B cell (primary cell): Measurements from ENCODE around the gene PDE11A. TPM values are rescaled to one million over a fixed set of nuclear protein-coding genes. Genes with fewer than 3 reads are reported as not detected.

Experiments used
- ATAC-seq: fragments of 200-7000 bp; cut with Tn5 transposase; one replicate; pipeline ENCODE4 v1.10.0; 2021; ENCODE audit warnings: low read depth, mild to moderate bottlenecking, moderate number of reproducible peaks, moderate library complexity
- CTCF ChIA-PET: fragments of 350-600 bp; sonication (Branson Sonifier 250); formaldehyde crosslinking; loops from one replicate; lab custom pipeline; 2021; ENCODE audit warnings: antibody characterized with exemption, inconsistent platforms; lab: Charles Lee
- POLR2A ChIA-PET: fragments of 350-600 bp; sonication (Branson Sonifier 250); formaldehyde crosslinking; loops from one replicate; lab custom pipeline; 2021; ENCODE audit warnings: antibody characterized with exemption; lab: Charles Lee
- DNase-seq: peaks from one replicate; pipeline ENCODE4 v3.0.0; 2013
- H2AFZ ChIP-seq: 2 replicates; pipeline ENCODE4 v1.6.1; 2012; ENCODE audit warnings: mild to moderate bottlenecking, low read depth, low read length; ENCODE audit not compliant: insufficient read depth, poor library complexity, severe bottlenecking
- H3K27ac ChIP-seq, 2 donors: 1 replicate in 1 of 2; 2 replicates in 1 of 2; pipeline ENCODE4 v1.5.1; 2012 to 2013; ENCODE audit warnings: low read length in 2 of 2, mild to moderate bottlenecking in 2 of 2, moderate library complexity in 1 of 2
- H3K27me3 ChIP-seq, 4 experiments: fragments of 200-600 bp in 1 of 4; sonication (generic) in 1 of 4; replicated peaks in 1 of 4; 1 replicate in 2 of 4; 2 replicates in 2 of 4; pipeline versions ENCODE4 v1.6.1 to v1.7.0; 2013 to 2016; ENCODE audit warnings: low read length in 3 of 4, mild to moderate bottlenecking in 2 of 4, mixed read lengths in 1 of 4, moderate library complexity in 1 of 4; ENCODE audit not compliant: insufficient read depth in 4 of 4, control insufficient read depth in 3 of 4; ENCODE audit errors: control extremely low read depth in 1 of 4
- H3K36me3 ChIP-seq, 2 experiments: replicated peaks in 1 of 2; 1 replicate in 1 of 2; 2 replicates in 1 of 2; pipeline versions ENCODE4 v1.6.1 to v1.7.1; 2013; ENCODE audit warnings: low read length in 1 of 2; ENCODE audit not compliant: insufficient read depth in 2 of 2, control insufficient read depth in 1 of 2; ENCODE audit errors: control extremely low read depth in 1 of 2, extremely low read depth in 1 of 2
- H3K4me1 ChIP-seq, 2 donors: fragments of 200-600 bp in 1 of 2; sonication (generic) in 1 of 2; 1 replicate in 1 of 2; 2 replicates in 1 of 2; pipeline versions ENCODE4 v1.5.1 to v1.6.1; 2013 to 2017; ENCODE audit warnings: low read length in 2 of 2; ENCODE audit not compliant: control insufficient read depth in 2 of 2, insufficient read depth in 2 of 2
- H3K4me2 ChIP-seq: replicated peaks from 2 replicates; pipeline ENCODE3; 2012; ENCODE audit warnings: mild to moderate bottlenecking, low read depth, low read length; ENCODE audit not compliant: poor library complexity, severe bottlenecking
- H3K4me3 ChIP-seq, 5 experiments: fragments of 200-600 bp in 1 of 5; sonication (generic) in 1 of 5; 1 replicate in 3 of 5; 2 replicates in 2 of 5; pipeline versions ENCODE4 v1.5.1 to v1.7.0; 2011 to 2016; ENCODE audit warnings: low read length in 4 of 5, mild to moderate bottlenecking in 4 of 5, low read depth in 2 of 5, control low read depth in 1 of 5, moderate library complexity in 1 of 5; ENCODE audit not compliant: insufficient read depth in 1 of 5; ENCODE audit errors: control extremely low read depth in 1 of 5, extremely low read depth in 1 of 5
- H3K79me2 ChIP-seq: fragments of 200-600 bp; sonication (generic); one replicate; pipeline ENCODE4 v1.6.0; 2016; ENCODE audit warnings: low read length; ENCODE audit not compliant: control insufficient read depth, insufficient read depth
- H3K9ac ChIP-seq: fragments of 200-600 bp; sonication (generic); 2 replicates; pipeline ENCODE4 v1.6.1; 2017; ENCODE audit warnings: mild to moderate bottlenecking, low read length, moderate library complexity
- H3K9me3 ChIP-seq, 3 donors: one replicate each; pipeline versions ENCODE4 v1.6.1 to v1.7.1; 2013; ENCODE audit warnings: low read length in 2 of 3; ENCODE audit not compliant: control insufficient read depth in 2 of 3, insufficient read depth in 1 of 3; ENCODE audit errors: control extremely low read depth in 1 of 3
- H4K20me1 ChIP-seq: 2 replicates; pipeline ENCODE4 v1.6.0; 2012; ENCODE audit warnings: mild to moderate bottlenecking, low read length; ENCODE audit not compliant: insufficient read depth, control insufficient read depth, poor library complexity, severe bottlenecking
- H3K27ac Mint-ChIP-seq: one replicate; pipeline ENCODE4 v1.8.0; 2021; ENCODE audit warnings: mixed read lengths
- H3K27me3 Mint-ChIP-seq: one replicate; pipeline ENCODE4 v1.8.0; 2021; ENCODE audit warnings: mixed read lengths
- H3K4me1 Mint-ChIP-seq: one replicate; pipeline ENCODE4 v1.8.0; 2021; ENCODE audit warnings: mixed read lengths
- H3K4me3 Mint-ChIP-seq: one replicate; pipeline ENCODE4 v1.8.0; 2021; ENCODE audit warnings: mixed read lengths
- H3K9me3 Mint-ChIP-seq: one replicate; pipeline ENCODE4 v1.8.0; 2022; ENCODE audit warnings: mixed read lengths; ENCODE audit not compliant: insufficient read depth
- CTCF ChIP-seq: fragments of 200-600 bp; IDR thresholded peaks from one replicate; pipeline ENCODE4 v1.8.0; 2022; ENCODE audit warnings: antibody characterized with exemption, mild to moderate bottlenecking
- EZH2 ChIP-seq: IDR thresholded peaks from 2 replicates; pipeline ENCODE4 v1.6.1; 2012; ENCODE audit warnings: borderline replicate concordance, low read depth, mild to moderate bottlenecking, moderate library complexity, low read length; ENCODE audit not compliant: insufficient read depth, poor library complexity, severe bottlenecking
- WGBS: methylation state at CpG from one replicate; pipeline ENCODE4 v1.1.5; 2013; ENCODE audit warnings: missing lambda C conversion rate; ENCODE audit not compliant: insufficient coverage; 5-methylcytosine and 5-hydroxymethylcytosine counted together
- intact Hi-C: fragments of 100-400 bp; cut with micrococcal nuclease; formaldehyde crosslinking; loops from one replicate; pipeline ENCODE4 v1.10.0; 2022
- polyA plus RNA-seq: library from polyadenylated mRNA; depleted of rRNA; stranded (reverse); fragments of >200 nt; gene quantifications from 2 replicates; pipeline ENCODE4 v1.2.3, GENCODE V29; 2012
- small RNA-seq: library from RNA; depleted of rRNA; stranded (forward); fragments of <200 nt; gene quantifications from one replicate; pipeline ENCODE3, GENCODE V24; 2012; ENCODE audit warnings: low replicate concordance, low read depth; ENCODE audit not compliant: insufficient read length
- total RNA-seq, 2 donors: library from RNA; stranded (reverse); fragments of 120-200 nt in 1 of 2; gene quantifications; 1 replicate in 1 of 2; 2 replicates in 1 of 2; pipeline versions ENCODE4 v1.2.3 to v1.2.4, GENCODE V29; 2013 to 2022

The PDE11A gene
- total and polyA plus RNA-seq, 2 donors (not counting 1 experiment from before 2014, with no cell fraction given) = 0.25 TPM; not detected in 1

- ChIA-PET CTCF (no interaction called here), POLR2A (no interaction called here)
- Histone ChIP-seq H3K27ac (no peak overlapping the region), H3K4me2 (no peak overlapping the region), H3K4me3 (no peak overlapping the region), H4K20me1 (no peaks in the 10 kb centered on the region), H3K36me3 (no peaks in the 10 kb centered on the region), H3K9me3 (no peaks in the 10 kb centered on the region), H3K79me2 (no peaks in the 10 kb centered on the region), H3K4me1 (no peaks in the 10 kb centered on the region), H3K9ac (no peak overlapping the region), H3K27me3 (no peaks in the 10 kb centered on the region), H2AFZ (no peak overlapping the region)
- Mint-ChIP-seq H3K27ac (no peak overlapping the region), H3K27me3 (no peaks in the 10 kb centered on the region), H3K4me1 (no peaks in the 10 kb centered on the region), H3K9me3 (no peaks in the 10 kb centered on the region), H3K4me3 (no peak overlapping the region)
- TF ChIP-seq EZH2 = no peak
- no peak for TF ChIP-seq CTCF
- ATAC-seq (no peak), DNase-seq (no peak)
- intact Hi-C loops = no loop called here
- 88% methylated on average over 6 of the region's 7 CpGs for WGBS
These were observed 498.2 kb downstream of the PDE11A start for GRCh38 chr2:177574356-177574755.

Small RNA genes within 50 kb of the gene (small RNA-seq; reads per million reads assigned to genes)
- gene AC011998.1 (not detected), gene RNU6-629P (0.57 reads per million)

Other genes starting within 250 kb of the PDE11A start
- 20.5 and 24.0 TPM in 2 replicates for gene RBM45, start 39.7 kb upstream of the PDE11A start, total RNA-seq
- 4.6 and 7.3 TPM in 2 replicates for gene RBM45, start 39.7 kb upstream of the PDE11A start, polyA plus RNA-seq
- gene OSBPL6, start 121.7 kb upstream of the PDE11A start, total RNA-seq = not detected in 2 replicates
- 0.06 TPM in 1 of 2 replicates, not detected in the other for gene OSBPL6, start 121.7 kb upstream of the PDE11A start, polyA plus RNA-seq